ENCODE data around the gene GABRG3.

Gene GABRG3

GRCh38 chr15:27396521-27396920 is 425.5 kb downstream of the GABRG3 start:
- no peaks in the 10 kb centered on the region for H3K4me1 ChIP-seq (ENCODE audit: insufficient read depth, insufficient read length)
- TF ChIP-seq ZNF274 (IDR thresholded peaks at IDR 0.05; ENCODE audit: low read depth, low read length) (no peak), SUZ12 (IDR thresholded peaks at IDR 0.05; ENCODE audit: extremely low read depth, insufficient read depth, insufficient read length) (no peak), YY1 (IDR thresholded peaks at IDR 0.05; ENCODE audit: insufficient read depth, insufficient read length) (no peak)
- no peak for DNase-seq (ENCODE audit: low read depth, low spot score)
- no peak overlapping the region for H3K9ac ChIP-seq (ENCODE audit: insufficient read length, low read depth)
- no peak overlapping the region for H3K4me3 ChIP-seq (ENCODE audit: insufficient read length, low read depth)
- no peaks in the 10 kb centered on the region for H3K36me3 ChIP-seq (ENCODE audit: insufficient read depth, insufficient read length, low read length)
- H3K27me3 ChIP-seq (ENCODE audit: insufficient read depth, insufficient read length), result no peaks in the 10 kb centered on the region
- H3K9me3 ChIP-seq (ENCODE audit: insufficient read depth, low read length), result no peaks in the 10 kb centered on the region

DNA sequence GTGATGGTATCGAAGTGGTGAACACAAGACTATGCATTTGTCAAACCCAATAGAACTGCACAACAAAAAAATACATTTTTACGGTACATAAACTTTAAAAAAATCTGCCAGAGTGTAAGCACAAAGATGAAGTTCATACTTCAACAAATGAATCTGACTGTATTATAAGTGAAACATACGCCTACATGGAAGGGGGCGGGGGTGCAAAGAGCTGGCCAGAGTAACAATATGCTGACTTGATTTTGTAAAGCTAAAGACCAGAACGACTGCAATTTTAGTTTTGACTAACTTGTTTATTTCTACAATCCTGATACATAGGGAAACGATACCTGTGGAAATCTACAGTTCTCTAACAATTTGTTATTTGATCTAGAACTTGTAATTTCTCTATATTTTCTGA is 426.0 kb downstream of the GABRG3 start:
- no peak overlapping the region for H3K4me3 ChIP-seq (ENCODE audit: insufficient read length, low read depth)
- no peaks in the 10 kb centered on the region for H3K4me1 ChIP-seq (ENCODE audit: insufficient read depth, insufficient read length)
- no peaks in the 10 kb centered on the region for H3K36me3 ChIP-seq (ENCODE audit: insufficient read depth, insufficient read length, low read length)
- no peak overlapping the region for H3K9ac ChIP-seq (ENCODE audit: insufficient read length, low read depth)
- H3K9me3 ChIP-seq (ENCODE audit: insufficient read depth, low read length), result no peaks in the 10 kb centered on the region
- H3K27me3 ChIP-seq (ENCODE audit: insufficient read depth, insufficient read length), result no peaks in the 10 kb centered on the region
- DNase-seq (ENCODE audit: low read depth, low spot score), result no peak
- TF ChIP-seq ZNF274 (IDR thresholded peaks at IDR 0.05; ENCODE audit: low read depth, low read length), result no peak
- no peak for TF ChIP-seq YY1 (IDR thresholded peaks at IDR 0.05; ENCODE audit: insufficient read depth, insufficient read length)
- no peak for TF ChIP-seq SUZ12 (IDR thresholded peaks at IDR 0.05; ENCODE audit: extremely low read depth, insufficient read depth, insufficient read length)

- TF ChIP-seq YY1 (IDR thresholded peaks at IDR 0.05; ENCODE audit: insufficient read depth, insufficient read length) (no peak), ZNF274 (IDR thresholded peaks at IDR 0.05; ENCODE audit: low read depth, low read length) (no peak), SUZ12 (IDR thresholded peaks at IDR 0.05; ENCODE audit: extremely low read depth, insufficient read depth, insufficient read length) (no peak)
- H3K9ac ChIP-seq (ENCODE audit: insufficient read length, low read depth), result no peak overlapping the region
- no peaks in the 10 kb centered on the region for H3K36me3 ChIP-seq (ENCODE audit: insufficient read depth, insufficient read length, low read length)
- H3K4me3 ChIP-seq (ENCODE audit: insufficient read length, low read depth), result no peak overlapping the region
- no peaks in the 10 kb centered on the region for H3K9me3 ChIP-seq (ENCODE audit: insufficient read depth, low read length)
- no peaks in the 10 kb centered on the region for H3K4me1 ChIP-seq (ENCODE audit: insufficient read depth, insufficient read length)
- no peaks in the 10 kb centered on the region for H3K27me3 ChIP-seq (ENCODE audit: insufficient read depth, insufficient read length)
- no peak for DNase-seq (ENCODE audit: low read depth, low spot score)
Measured at GRCh38 chr15:27398631-27399161, 427.7 kb downstream of the GABRG3 start.

GRCh38 chr15:27399241-27399640 is 428.3 kb downstream of the GABRG3 start:
- peak; percentile 16 for DNase-seq (ENCODE audit: low read depth, low spot score)
- Histone ChIP-seq H3K4me3 (ENCODE audit: insufficient read length, low read depth) (no peak overlapping the region), H3K36me3 (ENCODE audit: insufficient read depth, insufficient read length, low read length) (no peaks in the 10 kb centered on the region), H3K27me3 (ENCODE audit: insufficient read depth, insufficient read length) (no peaks in the 10 kb centered on the region), H3K9me3 (ENCODE audit: insufficient read depth, low read length) (no peaks in the 10 kb centered on the region), H3K4me1 (ENCODE audit: insufficient read depth, insufficient read length) (no peaks in the 10 kb centered on the region), H3K9ac (ENCODE audit: insufficient read length, low read depth) (no peak overlapping the region)
- TF ChIP-seq ZNF274 (IDR thresholded peaks at IDR 0.05; ENCODE audit: low read depth, low read length) (no peak), YY1 (IDR thresholded peaks at IDR 0.05; ENCODE audit: insufficient read depth, insufficient read length) (no peak), SUZ12 (IDR thresholded peaks at IDR 0.05; ENCODE audit: extremely low read depth, insufficient read depth, insufficient read length) (no peak)

- Histone ChIP-seq H3K4me1 (ENCODE audit: insufficient read depth, insufficient read length) (no peaks in the 10 kb centered on the region), H3K36me3 (ENCODE audit: insufficient read depth, insufficient read length, low read length) (no peaks in the 10 kb centered on the region), H3K4me3 (ENCODE audit: insufficient read length, low read depth) (no peak overlapping the region), H3K27me3 (ENCODE audit: insufficient read depth, insufficient read length) (no peaks in the 10 kb centered on the region), H3K9ac (ENCODE audit: insufficient read length, low read depth) (no peak overlapping the region), H3K9me3 (ENCODE audit: insufficient read depth, low read length) (no peaks in the 10 kb centered on the region)
- no peak for DNase-seq (ENCODE audit: low read depth, low spot score)
- no peak for TF ChIP-seq YY1 (IDR thresholded peaks at IDR 0.05; ENCODE audit: insufficient read depth, insufficient read length)
- no peak for TF ChIP-seq ZNF274 (IDR thresholded peaks at IDR 0.05; ENCODE audit: low read depth, low read length)
- no peak for TF ChIP-seq SUZ12 (IDR thresholded peaks at IDR 0.05; ENCODE audit: extremely low read depth, insufficient read depth, insufficient read length)
Measured at GRCh38 chr15:27401471-27401870, 430.5 kb downstream of the GABRG3 start.

DNA sequence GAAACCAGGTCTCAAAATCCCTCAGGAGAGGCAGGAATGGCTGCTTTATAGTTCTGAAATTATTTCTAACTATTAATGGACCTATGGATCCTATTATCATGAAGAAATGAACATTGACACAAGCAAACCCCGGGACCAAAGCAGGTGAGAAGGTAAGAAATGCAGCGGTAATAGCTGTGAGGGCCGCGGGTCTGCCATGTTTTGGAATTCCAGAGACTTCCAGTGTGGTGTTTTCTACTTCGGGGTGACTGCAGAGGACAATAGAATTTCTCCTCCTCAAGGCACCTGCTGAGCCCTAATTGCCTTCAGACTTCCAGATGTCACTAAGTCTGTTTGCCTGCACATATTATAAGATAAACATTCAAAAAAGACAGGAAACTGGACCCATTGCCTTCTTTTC is 437.4 kb downstream of the GABRG3 start:
- Histone ChIP-seq H3K36me3 (ENCODE audit: insufficient read depth, insufficient read length, low read length) (no peaks in the 10 kb centered on the region), H3K4me1 (ENCODE audit: insufficient read depth, insufficient read length) (no peaks in the 10 kb centered on the region), H3K4me3 (ENCODE audit: insufficient read length, low read depth) (no peak overlapping the region), H3K9ac (ENCODE audit: insufficient read length, low read depth) (no peak overlapping the region), H3K27me3 (ENCODE audit: insufficient read depth, insufficient read length) (no peaks in the 10 kb centered on the region), H3K9me3 (ENCODE audit: insufficient read depth, low read length) (no peaks in the 10 kb centered on the region)
- TF ChIP-seq ZNF274 (IDR thresholded peaks at IDR 0.05; ENCODE audit: low read depth, low read length) (no peak), SUZ12 (IDR thresholded peaks at IDR 0.05; ENCODE audit: extremely low read depth, insufficient read depth, insufficient read length) (no peak), YY1 (IDR thresholded peaks at IDR 0.05; ENCODE audit: insufficient read depth, insufficient read length) (no peak)
- no peak for DNase-seq (ENCODE audit: low read depth, low spot score)

GRCh38 chr15:27410996-27411605 is 440.1 kb downstream of the GABRG3 start:
- no peak for TF ChIP-seq SUZ12 (IDR thresholded peaks at IDR 0.05; ENCODE audit: extremely low read depth, insufficient read depth, insufficient read length)
- no peak for TF ChIP-seq YY1 (IDR thresholded peaks at IDR 0.05; ENCODE audit: insufficient read depth, insufficient read length)
- TF ChIP-seq ZNF274 (IDR thresholded peaks at IDR 0.05; ENCODE audit: low read depth, low read length), result no peak
- H3K4me3 ChIP-seq (ENCODE audit: insufficient read length, low read depth), result no peak overlapping the region

More at GRCh38 chr15:27410996-27411605, 440.1 kb downstream of the GABRG3 start:
- no peak for DNase-seq (ENCODE audit: low read depth, low spot score)
- Histone ChIP-seq H3K9me3 (ENCODE audit: insufficient read depth, low read length) (no peaks in the 10 kb centered on the region), H3K36me3 (ENCODE audit: insufficient read depth, insufficient read length, low read length) (no peaks in the 10 kb centered on the region), H3K9ac (ENCODE audit: insufficient read length, low read depth) (no peak overlapping the region), H3K27me3 (ENCODE audit: insufficient read depth, insufficient read length) (no peaks in the 10 kb centered on the region), H3K4me1 (ENCODE audit: insufficient read depth, insufficient read length) (no peaks in the 10 kb centered on the region)
